ENCODE measurements around the gene MOB2. TPM values are rescaled to one million over a fixed set of nuclear protein-coding genes. Genes with fewer than 3 reads are reported as not detected.

Gene MOB2
- total RNA-seq = 39.6 and 41.3 TPM in 2 replicates

GRCh38 chr11:1486054-1486825, at the start of gene MOB2:
Gene MOB2, minus strand, starts transcription at chr11:1486779. Its CDS starts 223 bp downstream, at chr11:1486556.
- intact Hi-C loops (cut with micrococcal nuclease) = no loop called here

- intact Hi-C loops (cut with micrococcal nuclease) = no loop called here
Measured at GRCh38 chr11:1534682-1535081, 48.1 kb upstream of the MOB2 start.

GRCh38 chr11:1534171-1534570, 47.6 kb upstream of the MOB2 start:
- intact Hi-C loops (cut with micrococcal nuclease) = no loop called here

GRCh38 chr11:1533342-1533725, 46.8 kb upstream of the MOB2 start:
- intact Hi-C loops (cut with micrococcal nuclease) = no loop called here

- intact Hi-C loops (cut with micrococcal nuclease) = no loop called here
Measured at GRCh38 chr11:1532606-1533341, 46.2 kb upstream of the MOB2 start.

GRCh38 chr11:1532014-1532586, 45.5 kb upstream of the MOB2 start:
- intact Hi-C loops (cut with micrococcal nuclease) = no loop called here

GRCh38 chr11:1531449-1532013, 45.0 kb upstream of the MOB2 start:
- intact Hi-C loops (cut with micrococcal nuclease) = no loop called here

GRCh38 chr11:1530686-1531448, 44.3 kb upstream of the MOB2 start:
- intact Hi-C loops (cut with micrococcal nuclease) = no loop called here

- intact Hi-C loops (cut with micrococcal nuclease) = no loop called here
Measured at GRCh38 chr11:1529774-1530173, 43.2 kb upstream of the MOB2 start.

- intact Hi-C loops (cut with micrococcal nuclease) = no loop called here
Measured at GRCh38 chr11:1529286-1529685, 42.7 kb upstream of the MOB2 start.

GRCh38 chr11:1528710-1529109, 42.1 kb upstream of the MOB2 start:
- intact Hi-C loops (cut with micrococcal nuclease) = no loop called here

GRCh38 chr11:1526785-1527184, 40.2 kb upstream of the MOB2 start:
- intact Hi-C loops (cut with micrococcal nuclease) = no loop called here

GRCh38 chr11:1523779-1524178, 37.2 kb upstream of the MOB2 start:
- intact Hi-C loops (cut with micrococcal nuclease) = no loop called here

GRCh38 chr11:1523077-1523476, 36.5 kb upstream of the MOB2 start:
- intact Hi-C loops (cut with micrococcal nuclease) = no loop called here

GRCh38 chr11:1522081-1522424, 35.5 kb upstream of the MOB2 start:
- intact Hi-C loops (cut with micrococcal nuclease) = no loop called here

GRCh38 chr11:1521382-1522080, 35.0 kb upstream of the MOB2 start:
- intact Hi-C loops (cut with micrococcal nuclease) = no loop called here

- intact Hi-C loops (cut with micrococcal nuclease) = no loop called here
Measured at GRCh38 chr11:1520663-1521267, 34.2 kb upstream of the MOB2 start.

GRCh38 chr11:1520209-1520662, 33.7 kb upstream of the MOB2 start:
- intact Hi-C loops (cut with micrococcal nuclease) = no loop called here

GRCh38 chr11:1519028-1520010, 32.7 kb upstream of the MOB2 start:
- intact Hi-C loops (cut with micrococcal nuclease) = loop anchor here (5.0 kb wide), 1 partner anchor 257 kb away; no protein-coding TSS in a partner anchor
